OCI-LY7 (cell line): ENCODE results near the gene ARPC2.

Experiments used
- CTCF ChIP-seq: fragments of 200-600 bp; sonication (generic); conservative IDR thresholded peaks from 2 replicates; pipeline ENCODE4 v1.5.1; 2014; ENCODE audit warnings: mild to moderate bottlenecking, antibody characterized with exemption, low read length, moderate library complexity, mixed read lengths
- EZH2phosphoT487 ChIP-seq: fragments of 200-600 bp; sonication (generic); IDR thresholded peaks from 2 replicates; pipeline ENCODE4 v1.6.1; 2018; ENCODE audit warnings: low read depth, borderline replicate concordance, mild to moderate bottlenecking, mixed run types, antibody characterized with exemption, low read length, moderate library complexity, mixed read lengths

GRCh38 chr2:218172845-218173244 lies 44.1 kb upstream of the ARPC2 start:
- TF ChIP-seq CTCF = no peak
- no peak for TF ChIP-seq EZH2phosphoT487
